Vagina (tissue), 2 donors: ENCODE measurements around the gene RIC8B.

ENCODE experiments used
- POLR2A ChIP-seq, 2 donors: fragments of 450-650 bp; IDR thresholded peaks; one replicate each; pipeline ENCODE4 v1.6.1; 2017; ENCODE audit warnings: antibody characterized with exemption in 2 of 2, mild to moderate bottlenecking in 2 of 2, moderate library complexity in 2 of 2
- POLR2AphosphoS5 ChIP-seq, 2 donors: sonication (generic); formaldehyde crosslinking; IDR thresholded peaks; one replicate each; pipeline ENCODE4 v1.9.0; 2017; ENCODE audit warnings: antibody characterized with exemption in 2 of 2, mild to moderate bottlenecking in 2 of 2, low read depth in 1 of 2; ENCODE audit not compliant: insufficient read depth in 1 of 2
- TF ChIP-seq, protein P1 (sequence below), 3 experiments: fragments of 450-650 bp in 2 of 3; fragments of 200-600 bp in 1 of 3; sonication (generic) in 1 of 3; IDR thresholded peaks; one replicate each; pipeline ENCODE4 v1.5.1; 2017 to 2019; ENCODE audit warnings: antibody characterized with exemption in 3 of 3, mild to moderate bottlenecking in 2 of 3, moderate library complexity in 2 of 3

DNA sequence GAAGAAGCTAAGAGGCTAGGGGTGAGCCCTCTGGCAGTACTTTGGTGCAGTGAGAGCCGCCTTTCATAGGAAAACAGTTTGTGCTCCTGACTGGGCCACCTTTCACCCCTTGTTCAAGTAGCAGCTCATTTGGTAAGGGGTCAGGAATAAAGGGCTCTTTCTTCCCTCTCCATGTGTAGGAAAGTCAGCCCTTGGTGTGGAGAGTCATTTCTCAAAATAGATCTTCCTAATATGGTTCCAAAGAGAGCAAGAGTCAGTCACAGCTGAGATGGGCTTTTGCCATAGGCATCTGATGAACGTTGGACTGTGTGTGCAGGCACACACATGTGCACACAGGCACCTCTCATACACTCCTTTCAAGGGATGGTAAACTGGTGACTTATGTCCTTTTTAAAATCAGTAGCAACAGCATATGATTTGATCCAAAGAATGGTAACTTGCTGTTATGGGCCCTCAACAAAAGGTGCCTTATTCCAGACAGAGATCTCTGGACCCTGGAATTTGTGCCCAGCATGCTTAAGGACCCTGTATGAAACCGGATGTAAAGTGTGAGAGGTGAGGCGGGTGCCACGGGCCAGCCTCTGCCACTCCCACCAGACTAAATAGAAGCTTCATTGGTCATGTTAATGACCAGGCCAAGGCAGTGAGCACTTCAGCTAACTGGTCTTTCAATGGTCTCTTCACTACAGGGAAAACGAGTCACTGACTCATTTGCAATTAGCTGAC is 16.7 kb upstream of the RIC8B start:
- TF ChIP-seq, protein P1, sequence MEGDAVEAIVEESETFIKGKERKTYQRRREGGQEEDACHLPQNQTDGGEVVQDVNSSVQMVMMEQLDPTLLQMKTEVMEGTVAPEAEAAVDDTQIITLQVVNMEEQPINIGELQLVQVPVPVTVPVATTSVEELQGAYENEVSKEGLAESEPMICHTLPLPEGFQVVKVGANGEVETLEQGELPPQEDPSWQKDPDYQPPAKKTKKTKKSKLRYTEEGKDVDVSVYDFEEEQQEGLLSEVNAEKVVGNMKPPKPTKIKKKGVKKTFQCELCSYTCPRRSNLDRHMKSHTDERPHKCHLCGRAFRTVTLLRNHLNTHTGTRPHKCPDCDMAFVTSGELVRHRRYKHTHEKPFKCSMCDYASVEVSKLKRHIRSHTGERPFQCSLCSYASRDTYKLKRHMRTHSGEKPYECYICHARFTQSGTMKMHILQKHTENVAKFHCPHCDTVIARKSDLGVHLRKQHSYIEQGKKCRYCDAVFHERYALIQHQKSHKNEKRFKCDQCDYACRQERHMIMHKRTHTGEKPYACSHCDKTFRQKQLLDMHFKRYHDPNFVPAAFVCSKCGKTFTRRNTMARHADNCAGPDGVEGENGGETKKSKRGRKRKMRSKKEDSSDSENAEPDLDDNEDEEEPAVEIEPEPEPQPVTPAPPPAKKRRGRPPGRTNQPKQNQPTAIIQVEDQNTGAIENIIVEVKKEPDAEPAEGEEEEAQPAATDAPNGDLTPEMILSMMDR (IDR thresholded peaks at IDR 0.05), result no peak
- TF ChIP-seq POLR2A (IDR thresholded peaks at IDR 0.05), result no peak
- no peak for TF ChIP-seq POLR2AphosphoS5 (IDR thresholded peaks at IDR 0.05; ENCODE audit: insufficient read depth in 1 of 2, low read depth in 1 of 2)
